HEK293T (cell line): ENCODE data around the gene GPR55.

ENCODE experiments used
- CTCF ChIA-PET: fragments of 350-600 bp; formaldehyde crosslinking; extraction: SDS; loops from one replicate; lab custom pipeline; 2021; ENCODE audit warnings: antibody characterized with exemption, inconsistent platforms; lab: Yijun Ruan, JAX
- POLR2A ChIA-PET: fragments of 350-600 bp; formaldehyde crosslinking; extraction: SDS; loops from one replicate; lab custom pipeline; 2020; ENCODE audit warnings: antibody characterized with exemption, inconsistent platforms; lab: Yijun Ruan, JAX
- DNase-seq: peaks from one replicate; pipeline ENCODE4 v3.0.0; 2012; ENCODE audit warnings: mixed read lengths; ENCODE audit errors: extremely low spot score
- ARNT ChIP-seq: fragments of 450-650 bp; IDR thresholded peaks from 2 replicates; pipeline ENCODE4 v1.6.1; 2017; ENCODE audit warnings: mild to moderate bottlenecking
- BHLHE40 ChIP-seq: fragments of 450-650 bp; IDR thresholded peaks from 2 replicates; pipeline ENCODE4 v1.6.1; 2016; ENCODE audit warnings: mild to moderate bottlenecking, moderate library complexity, borderline replicate concordance
- CTBP1 ChIP-seq: fragments of 450-650 bp; IDR thresholded peaks from 2 replicates; pipeline ENCODE4 v1.6.1; 2016; ENCODE audit warnings: borderline replicate concordance
- ELF4 ChIP-seq: fragments of 450-650 bp; IDR thresholded peaks from 2 replicates; pipeline ENCODE4 v1.6.1; 2017; ENCODE audit warnings: antibody characterized with exemption
- FOXA1 ChIP-seq: fragments of 450-650 bp; IDR thresholded peaks from 2 replicates; pipeline ENCODE4 v1.6.1; 2016; ENCODE audit warnings: mild to moderate bottlenecking
- FOXK2 ChIP-seq: fragments of 450-650 bp; IDR thresholded peaks from 2 replicates; pipeline ENCODE4 v1.6.1; 2016; ENCODE audit warnings: mild to moderate bottlenecking
- FOXM1 ChIP-seq: fragments of 450-650 bp; IDR thresholded peaks from 2 replicates; pipeline ENCODE4 v1.6.1; 2017; ENCODE audit warnings: mild to moderate bottlenecking, borderline replicate concordance
- HDGF ChIP-seq: fragments of 450-650 bp; IDR thresholded peaks from 2 replicates; pipeline ENCODE4 v1.6.1; 2017; ENCODE audit warnings: antibody characterized with exemption, borderline replicate concordance
- L3MBTL2 ChIP-seq: fragments of 450-650 bp; conservative IDR thresholded peaks from 2 replicates; pipeline ENCODE4 v1.6.1; 2016; ENCODE audit warnings: mild to moderate bottlenecking
- LEF1 ChIP-seq: fragments of 450-650 bp; IDR thresholded peaks from 2 replicates; pipeline ENCODE4 v1.6.1; 2017; ENCODE audit warnings: mild to moderate bottlenecking, borderline replicate concordance
- NFRKB ChIP-seq: fragments of 450-650 bp; IDR thresholded peaks from 2 replicates; pipeline ENCODE4 v1.6.1; 2016; ENCODE audit warnings: mild to moderate bottlenecking, moderate library complexity
- PKNOX1 ChIP-seq: fragments of 450-650 bp; IDR thresholded peaks from 2 replicates; pipeline ENCODE4 v1.6.1; 2016
- SP1 ChIP-seq: fragments of 450-650 bp; IDR thresholded peaks from 2 replicates; pipeline ENCODE4 v1.6.1; 2017
- SUZ12 ChIP-seq: fragments of 450-650 bp; IDR thresholded peaks from 2 replicates; pipeline ENCODE4 v1.6.1; 2016; ENCODE audit warnings: mild to moderate bottlenecking
- TARDBP ChIP-seq: fragments of 450-650 bp; IDR thresholded peaks from 2 replicates; pipeline ENCODE4 v1.6.1; 2016
- ZNF384 ChIP-seq: fragments of 450-650 bp; IDR thresholded peaks from 2 replicates; pipeline ENCODE4 v1.6.1; 2016

The GPR55 gene

GRCh38 chr2:230893841-230894781 is 30.9 kb downstream of the GPR55 start:
- CTCF ChIA-PET, result interaction anchor here (1.0 kb wide), 1 partner anchor 93 kb away, joined by 4 read pairs; no protein-coding TSS in a partner anchor
- DNase-seq, result no peak
- POLR2A ChIA-PET, result no interaction called here
- TF ChIP-seq PKNOX1 (no peak), TARDBP (no peak), SP1 (no peak), FOXK2 (no peak), ARNT (no peak), NFRKB (no peak), ELF4 (no peak), FOXM1 (no peak), ZNF384 (no peak)

GRCh38 chr2:230893338-230893737 is 31.7 kb downstream of the GPR55 start:
- POLR2A ChIA-PET, result no interaction called here
- CTCF ChIA-PET, result interaction anchor here (1.0 kb wide), 1 partner anchor 94 kb away, joined by 4 read pairs; no protein-coding TSS in a partner anchor
- no peak for TF ChIP-seq FOXK2
- no peak for TF ChIP-seq FOXA1
- TF ChIP-seq CTBP1, result no peak
- no peak for TF ChIP-seq LEF1
- no peak for TF ChIP-seq HDGF
- TF ChIP-seq BHLHE40, result no peak
- no peak for TF ChIP-seq ARNT
- TF ChIP-seq FOXM1, result no peak
- no peak for TF ChIP-seq SP1
- TF ChIP-seq NFRKB, result no peak
- no peak for TF ChIP-seq ELF4
- no peak for TF ChIP-seq PKNOX1
- no peak for TF ChIP-seq ZNF384
- DNase-seq, result no peak

- TF ChIP-seq FOXK2 (no peak), FOXA1 (no peak), ELF4 (no peak), SP1 (no peak), HDGF (no peak), SUZ12 (no peak), ZNF384 (no peak), NFRKB (no peak), LEF1 (no peak), CTBP1 (no peak), FOXM1 (no peak), BHLHE40 (no peak), PKNOX1 (no peak), L3MBTL2 (no peak)
- CTCF ChIA-PET, result no interaction called here
- POLR2A ChIA-PET, result interaction anchor here (0.7 kb wide), 1 partner anchor 27 kb away, joined by 3 read pairs; the partner anchor contains the start of gene ITM2C
- no peak for DNase-seq
These were observed 33.5 kb downstream of the GPR55 start for GRCh38 chr2:230891509-230891908.

GRCh38 chr2:230891064-230891463 is 34.0 kb downstream of the GPR55 start:
- no peak for DNase-seq
- CTCF ChIA-PET, result no interaction called here
- POLR2A ChIA-PET, result interaction anchor here (0.7 kb wide), 1 partner anchor 27 kb away, joined by 3 read pairs; the partner anchor contains the start of gene ITM2C
- TF ChIP-seq SP1 (no peak), FOXA1 (no peak), FOXM1 (no peak), ZNF384 (no peak), PKNOX1 (no peak)

GRCh38 chr2:230890646-230891045 is 34.4 kb downstream of the GPR55 start:
- CTCF ChIA-PET, result no interaction called here
- TF ChIP-seq PKNOX1 (no peak), ARNT (no peak), FOXA1 (no peak), ZNF384 (no peak), NFRKB (no peak), ELF4 (no peak), FOXK2 (no peak), L3MBTL2 (no peak), TARDBP (no peak), LEF1 (no peak), CTBP1 (no peak), SP1 (no peak), BHLHE40 (no peak)
- POLR2A ChIA-PET, result interaction anchor here (0.7 kb wide), 1 partner anchor 26 kb away, joined by 3 read pairs; the partner anchor contains the start of gene ITM2C
- no peak for DNase-seq
